SK-N-SH (cell line): ENCODE results near the gene COCH. TPM values are rescaled to one million over a fixed set of nuclear protein-coding genes. Genes with fewer than 3 reads are reported as not detected.

Experiments used
- CTCF ChIA-PET: fragments of 300-600, 350-600 bp; formaldehyde crosslinking; extraction: SDS; loops from one replicate; lab custom pipeline; 2021; lab: Yijun Ruan, JAX
- POLR2A ChIA-PET: fragments of 350-600 bp; sonication (Branson Sonifier 250); formaldehyde crosslinking; extraction: SDS; loops from one replicate; lab custom pipeline; 2020; ENCODE audit warnings: antibody characterized with exemption, inconsistent platforms; lab: Yijun Ruan, JAX
- DNase-seq: peaks from one replicate; pipeline ENCODE4 v3.0.0; 2012
- H2AFZ ChIP-seq: fragments of 200-600 bp; sonication (generic); 2 replicates; pipeline ENCODE4 v1.8.1; 2016; ENCODE audit warnings: antibody characterized with exemption, mild to moderate bottlenecking, low read depth
- H3F3A ChIP-seq: fragments of 200-600 bp; sonication (generic); replicated peaks from 2 replicates; pipeline ENCODE3; 2016; ENCODE audit warnings: antibody characterized with exemption, mild to moderate bottlenecking; ENCODE audit not compliant: insufficient read depth
- H3K27ac ChIP-seq, 2 experiments: fragments of 200-500 bp in 1 of 2; fragments of 200-600 bp in 1 of 2; sonication (Bioruptor generic) in 1 of 2; sonication (generic), shearing (Covaris generic) in 1 of 2; 2 replicates each; pipeline versions ENCODE4 v1.5.1 to v1.6.1; 2014 to 2016; ENCODE audit warnings: low read depth in 2 of 2, inconsistent platforms in 1 of 2, low read length in 1 of 2, mild to moderate bottlenecking in 1 of 2, mixed read lengths in 1 of 2
- H3K27me3 ChIP-seq: fragments of 200-600 bp; sonication (generic), shearing (Covaris generic); 2 replicates; pipeline ENCODE4 v1.6.1; 2016; ENCODE audit warnings: mixed run types; ENCODE audit not compliant: insufficient read depth
- H3K36me3 ChIP-seq, 2 experiments: fragments of 200-500 bp in 1 of 2; fragments of 200-600 bp in 1 of 2; sonication (Bioruptor generic) in 1 of 2; sonication (generic) in 1 of 2; replicated peaks in 1 of 2; 2 replicates each; pipeline versions ENCODE3 to v1.5.1; 2014 to 2016; ENCODE audit warnings: low read length in 1 of 2, mild to moderate bottlenecking in 1 of 2; ENCODE audit not compliant: insufficient read depth in 2 of 2, control insufficient read depth in 1 of 2
- H3K4me1 ChIP-seq, 2 experiments: fragments of 200-500 bp in 1 of 2; fragments of 200-600 bp in 1 of 2; sonication (Bioruptor generic) in 1 of 2; sonication (generic), shearing (Covaris generic) in 1 of 2; 2 replicates each; pipeline versions ENCODE4 v1.5.1 to v1.6.1; 2014 to 2016; ENCODE audit warnings: low read depth in 1 of 2, low read length in 1 of 2, mixed run types in 1 of 2; ENCODE audit not compliant: insufficient read depth in 2 of 2, control insufficient read depth in 1 of 2
- H3K4me2 ChIP-seq: fragments of 200-600 bp; sonication (generic), shearing (Covaris generic); 2 replicates; pipeline ENCODE4 v1.6.1; 2017; ENCODE audit warnings: mixed run types
- H3K4me3 ChIP-seq, 2 experiments: fragments of 200-500 bp in 1 of 2; fragments of 200-600 bp in 1 of 2; sonication (Bioruptor generic) in 1 of 2; sonication (generic), shearing (Covaris generic) in 1 of 2; 2 replicates each; pipeline versions ENCODE4 v1.5.1 to v1.8.1; 2014 to 2016; ENCODE audit warnings: low read depth in 2 of 2, inconsistent platforms in 1 of 2, low read length in 1 of 2, mild to moderate bottlenecking in 1 of 2, mixed read lengths in 1 of 2, moderate library complexity in 1 of 2
- H3K79me2 ChIP-seq: fragments of 200-600 bp; sonication (generic); 2 replicates; pipeline ENCODE4 v1.8.1; 2017; ENCODE audit warnings: mild to moderate bottlenecking; ENCODE audit not compliant: insufficient read depth
- H3K9ac ChIP-seq: fragments of 200-600 bp; sonication (generic); 2 replicates; pipeline ENCODE4 v1.6.1; 2017; ENCODE audit warnings: mixed run types
- H3K9me2 ChIP-seq: fragments of 200-600 bp; sonication (generic); 2 replicates; pipeline ENCODE4 v1.6.1; 2017; ENCODE audit warnings: mixed run types
- H3K9me3 ChIP-seq: fragments of 200-600 bp; sonication (generic); 2 replicates; pipeline ENCODE4 v1.6.1; 2017; ENCODE audit warnings: mixed run types, mild to moderate bottlenecking, moderate library complexity
- H4K20me1 ChIP-seq: fragments of 200-600 bp; sonication (generic); 2 replicates; pipeline ENCODE4 v1.6.1; 2017; ENCODE audit warnings: mild to moderate bottlenecking, mixed run types; ENCODE audit not compliant: insufficient read depth
- CTCF ChIP-seq: fragments of 200-600 bp; sonication (generic); IDR thresholded peaks from 2 replicates; pipeline ENCODE4 v1.6.1; 2017; ENCODE audit warnings: antibody characterized with exemption, mild to moderate bottlenecking, moderate library complexity
- ELF1 ChIP-seq: IDR thresholded peaks from 2 replicates; pipeline ENCODE4 v1.4.0; 2012
- FOSL2 ChIP-seq: IDR thresholded peaks from 2 replicates; pipeline ENCODE4 v1.4.0; 2012; ENCODE audit warnings: low read depth, mild to moderate bottlenecking, moderate library complexity, borderline replicate concordance
- FOXJ3 ChIP-seq: sonication (generic); formaldehyde crosslinking; IDR thresholded peaks from 2 replicates; pipeline ENCODE4 v1.5.1; 2020; ENCODE audit warnings: mild to moderate bottlenecking, missing genetic modification reagents
- GATA2 ChIP-seq: sonication (generic); formaldehyde crosslinking; IDR thresholded peaks from 2 replicates; pipeline ENCODE4 v1.5.0; 2020; ENCODE audit warnings: mild to moderate bottlenecking, missing genetic modification reagents
- MXI1 ChIP-seq: IDR thresholded peaks from 2 replicates; pipeline ENCODE4 v1.6.1; 2012; ENCODE audit warnings: mild to moderate bottlenecking, low read depth, low read length, improper control_type of control experiment
- PBX3 ChIP-seq: IDR thresholded peaks from 2 replicates; pipeline ENCODE4; 2012
- POLR2AphosphoS5 ChIP-seq: IDR thresholded peaks from 2 replicates; pipeline ENCODE4 v1.6.1; 2012; ENCODE audit warnings: low read depth, low read length
- RAD21 ChIP-seq: IDR thresholded peaks from 2 replicates; pipeline ENCODE4 v1.6.1; 2012; ENCODE audit warnings: mild to moderate bottlenecking, low read length
- RFX5 ChIP-seq: IDR thresholded peaks from 2 replicates; pipeline ENCODE4 v1.6.1; 2012; ENCODE audit warnings: mild to moderate bottlenecking, improper control_type of control experiment, low read length
- SIN3A ChIP-seq: IDR thresholded peaks from 2 replicates; pipeline ENCODE4 v1.6.1; 2012; ENCODE audit warnings: low read depth, mild to moderate bottlenecking, low read length, moderate library complexity, borderline replicate concordance
- SMC3 ChIP-seq: IDR thresholded peaks from 2 replicates; pipeline ENCODE4 v1.6.1; 2012; ENCODE audit warnings: low read depth, low read length, improper control_type of control experiment
- TAF1 ChIP-seq: IDR thresholded peaks from 2 replicates; pipeline ENCODE4 v1.6.1; 2012; ENCODE audit warnings: low read depth, mild to moderate bottlenecking, low read length, moderate library complexity, borderline replicate concordance
- TCF12 ChIP-seq: IDR thresholded peaks from 2 replicates; pipeline ENCODE4 v1.4.0; 2012
- polyA plus RNA-seq, 3 experiments: library from polyadenylated mRNA; depleted of rRNA; stranded (reverse); fragments of >200 nt; gene quantifications; 2 replicates each; pipeline ENCODE4 v1.2.3, GENCODE V29; 2012
- TF ChIP-seq, protein P1 (sequence below): fragments of 150-350 bp; IDR thresholded peaks from 2 replicates; pipeline ENCODE4 v1.6.1; 2016; ENCODE audit warnings: mild to moderate bottlenecking, low read depth, low read length
- TF ChIP-seq, protein P2 (sequence below): IDR thresholded peaks from 2 replicates; pipeline ENCODE4 v1.4.0; 2012; ENCODE audit warnings: low read depth, borderline replicate concordance

The COCH gene
- polyA plus RNA-seq, 1 of the 3 experiments (the other 2 are of a cell fraction): 9.3 TPM

GRCh38 chr14:30853946-30854345 is 20.4 kb upstream of the COCH start:
- Histone ChIP-seq H3K9me2 (no peaks in the 10 kb centered on the region), H3F3A (no peaks in the 10 kb centered on the region), H3K4me2 (no peak overlapping the region), H3K27me3 (no peaks in the 10 kb centered on the region; the same call in 1 of the 2 replicates), H3K4me1 (no peaks in the 10 kb centered on the region), H3K9ac (no peak overlapping the region), H3K79me2 (no peaks in the 10 kb centered on the region), H3K27ac (no peak overlapping the region), H3K9me3 (no peaks in the 10 kb centered on the region), H3K36me3 (no peaks in the 10 kb centered on the region), H2AFZ (no peak overlapping the region), H4K20me1 (no peaks in the 10 kb centered on the region), H3K4me3 (no peak overlapping the region)
- no peak for TF ChIP-seq MXI1
- TF ChIP-seq, protein P1, sequence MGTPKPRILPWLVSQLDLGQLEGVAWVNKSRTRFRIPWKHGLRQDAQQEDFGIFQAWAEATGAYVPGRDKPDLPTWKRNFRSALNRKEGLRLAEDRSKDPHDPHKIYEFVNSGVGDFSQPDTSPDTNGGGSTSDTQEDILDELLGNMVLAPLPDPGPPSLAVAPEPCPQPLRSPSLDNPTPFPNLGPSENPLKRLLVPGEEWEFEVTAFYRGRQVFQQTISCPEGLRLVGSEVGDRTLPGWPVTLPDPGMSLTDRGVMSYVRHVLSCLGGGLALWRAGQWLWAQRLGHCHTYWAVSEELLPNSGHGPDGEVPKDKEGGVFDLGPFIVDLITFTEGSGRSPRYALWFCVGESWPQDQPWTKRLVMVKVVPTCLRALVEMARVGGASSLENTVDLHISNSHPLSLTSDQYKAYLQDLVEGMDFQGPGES: no peak
- no peak for TF ChIP-seq POLR2AphosphoS5
- TF ChIP-seq, protein P2, sequence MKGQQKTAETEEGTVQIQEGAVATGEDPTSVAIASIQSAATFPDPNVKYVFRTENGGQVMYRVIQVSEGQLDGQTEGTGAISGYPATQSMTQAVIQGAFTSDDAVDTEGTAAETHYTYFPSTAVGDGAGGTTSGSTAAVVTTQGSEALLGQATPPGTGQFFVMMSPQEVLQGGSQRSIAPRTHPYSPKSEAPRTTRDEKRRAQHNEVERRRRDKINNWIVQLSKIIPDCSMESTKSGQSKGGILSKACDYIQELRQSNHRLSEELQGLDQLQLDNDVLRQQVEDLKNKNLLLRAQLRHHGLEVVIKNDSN: no peak
- no peak for TF ChIP-seq ELF1
- no peak for TF ChIP-seq RAD21
- TF ChIP-seq CTCF: no peak
- no peak for TF ChIP-seq TAF1
- TF ChIP-seq RFX5: no peak
- no peak for TF ChIP-seq FOSL2
- no peak for TF ChIP-seq FOXJ3 (CRISPR knock-in tag)
- no peak for TF ChIP-seq SMC3
- no peak for TF ChIP-seq SIN3A
- no peak for TF ChIP-seq PBX3
- no peak for TF ChIP-seq TCF12
- ChIA-PET CTCF (no interaction called here), POLR2A (no interaction called here)
- no peak for DNase-seq

- no peaks in the 10 kb centered on the region for H3K36me3 ChIP-seq
- POLR2A ChIA-PET: no interaction called here
- H3K27me3 ChIP-seq: no peaks in the 10 kb centered on the region
- no peaks in the 10 kb centered on the region for H4K20me1 ChIP-seq
- no peak overlapping the region for H3K4me3 ChIP-seq
- no peak overlapping the region for H3K9ac ChIP-seq
- H3K4me2 ChIP-seq: no peak overlapping the region
- no peaks in the 10 kb centered on the region for H3K9me3 ChIP-seq
- H3K79me2 ChIP-seq: no peaks in the 10 kb centered on the region
- no peak for DNase-seq
- no peaks in the 10 kb centered on the region for H3K9me2 ChIP-seq
- no peak overlapping the region for H2AFZ ChIP-seq
- no peak overlapping the region for H3K27ac ChIP-seq
- TF ChIP-seq RFX5 (no peak), CTCF (no peak), GATA2 (CRISPR knock-in tag) (no peak), TCF12 (no peak), ELF1 (no peak), FOXJ3 (CRISPR knock-in tag) (no peak)
- TF ChIP-seq, all 33 proteins: peak for 0
- Histone ChIP-seq H3F3A (no peaks in the 10 kb centered on the region), H3K4me1 (no peaks in the 10 kb centered on the region)
- CTCF ChIA-PET: no interaction called here
Measured at GRCh38 chr14:30854492-30854891, 19.9 kb upstream of the COCH start.
